G401 (cell line): ENCODE results near the gene GAGE12E. TPM values are rescaled to one million over a fixed set of nuclear protein-coding genes. Genes with fewer than 3 reads are reported as not detected.
"Not testable (repeated sequence)": the region's sequence is repeated elsewhere in the genome, so short reads cannot be mapped to it uniquely, and the experiment has no call there.

Source experiments
- DNase-seq: peaks from one replicate; pipeline ENCODE4 v3.0.0-alpha.2; 2015; ENCODE audit warnings: low spot score
- in situ Hi-C: cut with HindIII; loops from 2 replicates; pipeline ENCODE4 v1.10.0; 2016; ENCODE audit warnings: low sequenced_read_pairs, mixed read lengths
- total RNA-seq: library from RNA; depleted of rRNA; stranded (reverse); fragments of >200 nt; shearing (Covaris generic); gene quantifications from 2 replicates; pipeline ENCODE4 v1.2.3, GENCODE V29; 2014; rRNA removed

GAGE12E gene
- not detected in 2 replicates for total RNA-seq

GRCh38 chrX:49550989-49551388 is at the start of gene GAGE12E:
Gene GAGE12E, plus strand, starts transcription at chrX:49551289. Its CDS starts 1,155 bp downstream, at chrX:49552444.
- in situ Hi-C loops, DNase-seq: not testable (repeated sequence)

- in situ Hi-C loops, DNase-seq: not testable (repeated sequence)
Observed at GRCh38 chrX:49531877-49532276, 19.2 kb upstream of the GAGE12E start, which contains the start of gene GAGE12C. Gene GAGE12C, plus strand, starts transcription at chrX:49532177. Its CDS starts 1,155 bp downstream, at chrX:49533332.

GRCh38 chrX:49541433-49541832 is 9.7 kb upstream of the GAGE12E start, which contains the start of gene GAGE12D:
Gene GAGE12D, plus strand, starts transcription at chrX:49541733. Its CDS starts 1,155 bp downstream, at chrX:49542888.
- in situ Hi-C loops, DNase-seq: not testable (repeated sequence)

- in situ Hi-C loops, DNase-seq: not testable (repeated sequence)
Observed at GRCh38 chrX:49560542-49560941, 9.5 kb downstream of the GAGE12E start, which contains the start of gene GAGE12F. Gene GAGE12F, plus strand, starts transcription at chrX:49560842. Its CDS starts 1,155 bp downstream, at chrX:49561997.

- DNase-seq, in situ Hi-C loops: not testable (repeated sequence)
Observed at GRCh38 chrX:49568728-49569127, 17.6 kb downstream of the GAGE12E start.

GRCh38 chrX:49569152-49569551 is 18.1 kb downstream of the GAGE12E start:
- DNase-seq, in situ Hi-C loops: not testable (repeated sequence)

- DNase-seq, in situ Hi-C loops: not testable (repeated sequence)
Observed at GRCh38 chrX:49570100-49570499, 19.0 kb downstream of the GAGE12E start, which contains the start of gene GAGE12G. Gene GAGE12G, plus strand, starts transcription at chrX:49570400. Its CDS starts 1,155 bp downstream, at chrX:49571555.

GRCh38 chrX:49579649-49580048 is 28.6 kb downstream of the GAGE12E start, which contains the start of gene GAGE12H:
Gene GAGE12H, plus strand, starts transcription at chrX:49579949. Its CDS starts 1,155 bp downstream, at chrX:49581104.
- DNase-seq, in situ Hi-C loops: not testable (repeated sequence)

GRCh38 chrX:49589196-49589595 is 38.1 kb downstream of the GAGE12E start, which contains the start of gene GAGE2A:
Gene GAGE2A, plus strand, starts transcription at chrX:49589496. Its CDS starts 1,155 bp downstream, at chrX:49590651.
- DNase-seq, in situ Hi-C loops: not testable (repeated sequence)

GRCh38 chrX:49589769-49590478 is 38.8 kb downstream of the GAGE12E start:
- in situ Hi-C loops, DNase-seq: not testable (repeated sequence)

GRCh38 chrX:49590488-49590887 is 39.4 kb downstream of the GAGE12E start:
- DNase-seq, in situ Hi-C loops: not testable (repeated sequence)

GRCh38 chrX:49598720-49599119 is 47.6 kb downstream of the GAGE12E start, which contains the start of gene GAGE1:
Gene GAGE1, plus strand, starts transcription at chrX:49599020. Its CDS starts 1,155 bp downstream, at chrX:49600175.
- DNase-seq, in situ Hi-C loops: not testable (repeated sequence)

Other genes starting within 250 kb of the GAGE12E start
- not detected in 2 replicates for gene GAGE10, start 247.6 kb upstream of the GAGE12E start, total RNA-seq
- gene GAGE12J, start 229.3 kb upstream of the GAGE12E start, total RNA-seq = not detected in 2 replicates
- not detected in 2 replicates for gene GAGE13, start 219.7 kb upstream of the GAGE12E start, total RNA-seq
- not detected in 2 replicates for gene GAGE12C, start 19.1 kb upstream of the GAGE12E start, total RNA-seq
- not detected in 2 replicates for gene GAGE12D, start 9.6 kb upstream of the GAGE12E start, total RNA-seq
- not detected in 2 replicates for gene GAGE12F, start 9.6 kb downstream of the GAGE12E start, total RNA-seq
- not detected in 2 replicates for gene GAGE12G, start 19.1 kb downstream of the GAGE12E start, total RNA-seq
- not detected in 2 replicates for gene GAGE12H, start 28.7 kb downstream of the GAGE12E start, total RNA-seq
- gene GAGE2A, start 38.2 kb downstream of the GAGE12E start, total RNA-seq = not detected in 2 replicates
- gene GAGE1, start 47.7 kb downstream of the GAGE12E start, total RNA-seq = not detected in 2 replicates
- gene PAGE1, start 144.7 kb downstream of the GAGE12E start, total RNA-seq = not detected in 2 replicates